Peyer's patch (tissue), 4 donors: ENCODE data around the gene FAM219B. TPM values are rescaled to one million over a fixed set of nuclear protein-coding genes. Genes with fewer than 3 reads are reported as not detected.
A peak's percentile ranks its signal among the peaks of the same experiment; 100 is the strongest.

Experiments
- DNase-seq, 3 donors: peaks; one replicate each; pipeline ENCODE4 v3.0.0-alpha.2; 2017 to 2019
- H3K27ac ChIP-seq, 4 donors: fragments of 200-600 bp; sonication (generic); one replicate each; pipeline ENCODE4 v1.5.1; 2016 to 2019
- H3K27me3 ChIP-seq, 2 donors: fragments of 200-600 bp; sonication (generic); one replicate each; pipeline ENCODE4 v1.5.1; 2019
- H3K36me3 ChIP-seq, 3 donors: fragments of 200-600 bp; sonication (generic); one replicate each; pipeline ENCODE4 v1.5.1; 2016 to 2019
- H3K4me1 ChIP-seq, 4 donors: fragments of 200-600 bp; sonication (generic); one replicate each; pipeline ENCODE4 v1.5.1; 2016 to 2019
- H3K4me3 ChIP-seq, 4 donors: fragments of 200-600 bp; sonication (generic); 1 replicate in 3 of 4; 2 replicates in 1 of 4; pipeline ENCODE4 v1.5.1; 2016 to 2019; ENCODE audit warnings: mild to moderate bottlenecking in 1 of 4
- H3K9me3 ChIP-seq, 4 donors: fragments of 200-600 bp; sonication (generic); one replicate each; pipeline ENCODE4 v1.5.1; 2016 to 2019; ENCODE audit warnings: mild to moderate bottlenecking in 1 of 4
- CTCF ChIP-seq, 6 experiments: fragments of 450-650 bp in 4 of 6; fragments of 200-600 bp in 2 of 6; sonication (generic) in 1 of 6; IDR thresholded peaks; one replicate each; pipeline ENCODE4 v1.5.1; 2017 to 2019; ENCODE audit warnings: antibody characterized with exemption in 6 of 6, mild to moderate bottlenecking in 3 of 6, moderate library complexity in 1 of 6
- POLR2A ChIP-seq, 2 donors: fragments of 450-650 bp; IDR thresholded peaks; one replicate each; pipeline ENCODE4 v1.5.1; 2017; ENCODE audit warnings: antibody characterized with exemption in 2 of 2, mild to moderate bottlenecking in 2 of 2, moderate library complexity in 2 of 2
- total RNA-seq, 4 donors: library from RNA; depleted of rRNA; stranded (reverse); fragments of >200 nt; gene quantifications; one replicate each; pipeline ENCODE4 v1.1.0, GENCODE V29; 2016

The FAM219B gene
- total RNA-seq, 4 donors from 2014 or later, result 48.7 to 76.5 (median 57.6) TPM

GRCh38 chr15:74865316-74865715, 41.3 kb downstream of the FAM219B start:
- Histone ChIP-seq H3K27me3 (no peaks in the 10 kb centered on the region), H3K4me1 (peaks cover 11 to 74% (median 24%) of the 10 kb centered on the region in 4 donors), H3K36me3 (peaks cover 0 to 8% (median 0%) of the 10 kb centered on the region in 3 donors), H3K4me3 (no peak overlapping the region), H3K9me3 (no peaks in the 10 kb centered on the region), H3K27ac (peak overlapping the region in 2 of 4 donors; percentile 42 to 74)
- DNase-seq, result no peak
- no peak for TF ChIP-seq CTCF (IDR thresholded peaks at IDR 0.05)
- TF ChIP-seq POLR2A (IDR thresholded peaks at IDR 0.05), result no peak

GRCh38 chr15:74864296-74864695, 42.4 kb downstream of the FAM219B start:
- H3K4me3 ChIP-seq, result no peak overlapping the region
- peaks cover 5 to 74% (median 20%) of the 10 kb centered on the region in 4 donors for H3K4me1 ChIP-seq
- peaks cover 0 to 8% (median 0%) of the 10 kb centered on the region in 3 donors for H3K36me3 ChIP-seq
- H3K27ac ChIP-seq, result peak overlapping the region in 2 of 4 donors; percentile 74 to 75
- no peaks in the 10 kb centered on the region for H3K9me3 ChIP-seq
- no peaks in the 10 kb centered on the region for H3K27me3 ChIP-seq
- DNase-seq, result no peak
- TF ChIP-seq POLR2A (IDR thresholded peaks at IDR 0.05) (no peak), CTCF (IDR thresholded peaks at IDR 0.05) (no peak)

GRCh38 chr15:74863239-74864056, 43.2 kb downstream of the FAM219B start:
- Histone ChIP-seq H3K9me3 (no peaks in the 10 kb centered on the region), H3K27me3 (no peaks in the 10 kb centered on the region), H3K27ac (peak overlapping the region in 2 of 4 donors; percentile 66 to 75), H3K4me3 (no peak overlapping the region), H3K36me3 (peaks cover 0 to 4% (median 0%) of the 10 kb centered on the region in 3 donors), H3K4me1 (peaks cover 3 to 74% (median 16%) of the 10 kb centered on the region in 4 donors)
- no peak for TF ChIP-seq CTCF (IDR thresholded peaks at IDR 0.05)
- no peak for TF ChIP-seq POLR2A (IDR thresholded peaks at IDR 0.05)
- DNase-seq, result peak in 1 of 3 donors; percentile 66

GRCh38 chr15:74858369-74858740, 48.3 kb downstream of the FAM219B start:
- Histone ChIP-seq H3K9me3 (no peaks in the 10 kb centered on the region), H3K27ac (peak overlapping the region in 3 of 4 donors; percentile 45 to 77 (median 57)), H3K36me3 (peaks cover 0 to 13% (median 0%) of the 10 kb centered on the region in 3 donors), H3K4me3 (no peak overlapping the region), H3K4me1 (peaks cover 14 to 52% (median 23%) of the 10 kb centered on the region in 4 donors), H3K27me3 (no peaks in the 10 kb centered on the region)
- no peak for DNase-seq
- TF ChIP-seq CTCF (IDR thresholded peaks at IDR 0.05), result no peak
- TF ChIP-seq POLR2A (IDR thresholded peaks at IDR 0.05), result no peak

- no peaks in the 10 kb centered on the region for H3K27me3 ChIP-seq
- TF ChIP-seq POLR2A (IDR thresholded peaks at IDR 0.05) (no peak), CTCF (IDR thresholded peaks at IDR 0.05) (no peak)
- DNase-seq, result no peak
- H3K4me3 ChIP-seq, result no peak overlapping the region
- no peaks in the 10 kb centered on the region for H3K9me3 ChIP-seq
- H3K36me3 ChIP-seq, result peaks cover 0 to 18% (median 0%) of the 10 kb centered on the region in 3 donors
- peaks cover 14 to 47% (median 23%) of the 10 kb centered on the region in 4 donors for H3K4me1 ChIP-seq
- peak overlapping the region; percentile 4 to 77 (median 51) for H3K27ac ChIP-seq
Observed at GRCh38 chr15:74857671-74858368, 48.8 kb downstream of the FAM219B start.
